ENCODE measurements around the gene TTLL6.

GRCh38 chr17:48761114-48761513, 55.9 kb downstream of the TTLL6 start:
- TF ChIP-seq, protein P1, sequence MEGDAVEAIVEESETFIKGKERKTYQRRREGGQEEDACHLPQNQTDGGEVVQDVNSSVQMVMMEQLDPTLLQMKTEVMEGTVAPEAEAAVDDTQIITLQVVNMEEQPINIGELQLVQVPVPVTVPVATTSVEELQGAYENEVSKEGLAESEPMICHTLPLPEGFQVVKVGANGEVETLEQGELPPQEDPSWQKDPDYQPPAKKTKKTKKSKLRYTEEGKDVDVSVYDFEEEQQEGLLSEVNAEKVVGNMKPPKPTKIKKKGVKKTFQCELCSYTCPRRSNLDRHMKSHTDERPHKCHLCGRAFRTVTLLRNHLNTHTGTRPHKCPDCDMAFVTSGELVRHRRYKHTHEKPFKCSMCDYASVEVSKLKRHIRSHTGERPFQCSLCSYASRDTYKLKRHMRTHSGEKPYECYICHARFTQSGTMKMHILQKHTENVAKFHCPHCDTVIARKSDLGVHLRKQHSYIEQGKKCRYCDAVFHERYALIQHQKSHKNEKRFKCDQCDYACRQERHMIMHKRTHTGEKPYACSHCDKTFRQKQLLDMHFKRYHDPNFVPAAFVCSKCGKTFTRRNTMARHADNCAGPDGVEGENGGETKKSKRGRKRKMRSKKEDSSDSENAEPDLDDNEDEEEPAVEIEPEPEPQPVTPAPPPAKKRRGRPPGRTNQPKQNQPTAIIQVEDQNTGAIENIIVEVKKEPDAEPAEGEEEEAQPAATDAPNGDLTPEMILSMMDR (IDR thresholded peaks at IDR 0.05) = no peak
- TF ChIP-seq POLR2A (IDR thresholded peaks at IDR 0.05) = no peak
